Fibroblast of skin of right biceps (primary cell): Measurements from ENCODE around the gene HSF5.
"Not testable (repeated sequence)": the region's sequence is repeated elsewhere in the genome, so short reads cannot be mapped to it uniquely, and the experiment has no call there.

Source experiments
- DNase-seq: peaks from one replicate; pipeline ENCODE4 v3.0.0-alpha.2; 2013

The HSF5 gene

GRCh38 chr17:58411408-58411894, 76.8 kb downstream of the HSF5 start:
- DNase-seq, result peak; percentile 5

GRCh38 chr17:58410714-58411407, 77.3 kb downstream of the HSF5 start:
- DNase-seq, result no peak

GRCh38 chr17:58409432-58409831, 78.8 kb downstream of the HSF5 start:
- no peak for DNase-seq

- DNase-seq, result no peak
Observed at GRCh38 chr17:58403311-58403710, 84.9 kb downstream of the HSF5 start.

GRCh38 chr17:58402679-58403078, 85.5 kb downstream of the HSF5 start:
- DNase-seq, result peak; percentile 78

GRCh38 chr17:58402047-58402446, 86.2 kb downstream of the HSF5 start:
- DNase-seq, result peak; percentile 79

- DNase-seq, result no peak
Observed at GRCh38 chr17:58401287-58401686, 86.9 kb downstream of the HSF5 start.

GRCh38 chr17:58400826-58401225, 87.4 kb downstream of the HSF5 start:
- DNase-seq, result no peak

- no peak for DNase-seq
Observed at GRCh38 chr17:58399974-58400373, 88.2 kb downstream of the HSF5 start.

- no peak for DNase-seq
Observed at GRCh38 chr17:58398574-58399266, 89.5 kb downstream of the HSF5 start.

GRCh38 chr17:58397421-58397820, 90.8 kb downstream of the HSF5 start:
- DNase-seq, result not testable (repeated sequence)

- no peak for DNase-seq
Observed at GRCh38 chr17:58396173-58396572, 92.0 kb downstream of the HSF5 start.

- DNase-seq, result no peak
Observed at GRCh38 chr17:58394534-58395223, 93.5 kb downstream of the HSF5 start.

GRCh38 chr17:58391302-58391984, 96.8 kb downstream of the HSF5 start:
- peak; percentile 10 for DNase-seq

- DNase-seq, result no peak
Observed at GRCh38 chr17:58390884-58391283, 97.3 kb downstream of the HSF5 start.

- DNase-seq, result no peak
Observed at GRCh38 chr17:58388302-58389190, 99.7 kb downstream of the HSF5 start.

- DNase-seq, result no peak
Observed at GRCh38 chr17:58387834-58388233, 100.4 kb downstream of the HSF5 start.

- DNase-seq, result no peak
Observed at GRCh38 chr17:58386708-58387107, 101.5 kb downstream of the HSF5 start.

GRCh38 chr17:58385359-58385899, 102.8 kb downstream of the HSF5 start:
- no peak for DNase-seq

GRCh38 chr17:58384897-58385296, 103.3 kb downstream of the HSF5 start:
- DNase-seq, result no peak

GRCh38 chr17:58383892-58384462, 104.2 kb downstream of the HSF5 start:
- no peak for DNase-seq

- DNase-seq, result no peak
Observed at GRCh38 chr17:58382872-58383242, 105.4 kb downstream of the HSF5 start.
